AG04450 (cell line): Measurements from ENCODE around the gene ERC1. TPM values are rescaled to one million over a fixed set of nuclear protein-coding genes. Genes with fewer than 3 reads are reported as not detected.
A peak's percentile ranks its signal among the peaks of the same experiment; 100 is the strongest.

Experiments used
- CTCF ChIA-PET: fragments of 300-600, 350-600 bp; formaldehyde crosslinking; extraction: SDS; loops from one replicate; lab custom pipeline; 2022; ENCODE audit warnings: antibody characterized with exemption, inconsistent platforms; lab: Charles Lee
- POLR2A ChIA-PET: fragments of 350-600 bp; formaldehyde crosslinking; extraction: SDS; loops from one replicate; lab custom pipeline; 2021; ENCODE audit warnings: antibody characterized with exemption, inconsistent platforms; lab: Yijun Ruan, JAX
- DNase-seq: peaks from one replicate; pipeline ENCODE4 v3.0.0-alpha.2; 2011; ENCODE audit warnings: low read depth, low spot score
- H3K27ac ChIP-seq: one replicate; pipeline ENCODE4 v1.5.1; 2012; ENCODE audit warnings: low read depth, low read length, control low read depth
- H3K27me3 ChIP-seq: one replicate; pipeline ENCODE4 v1.6.0; 2012; ENCODE audit warnings: low read length; ENCODE audit not compliant: control insufficient read depth, insufficient read depth
- H3K4me3 ChIP-seq: 2 replicates; pipeline ENCODE4 v1.5.1; 2011; ENCODE audit warnings: mild to moderate bottlenecking, low read depth, low read length, control low read depth
- H3K9me3 ChIP-seq: 2 replicates; pipeline ENCODE4 v1.5.1; 2012; ENCODE audit warnings: low read length; ENCODE audit not compliant: control insufficient read depth, insufficient read depth
- polyA plus RNA-seq: library from polyadenylated mRNA; depleted of rRNA; stranded (reverse); fragments of >200 nt; gene quantifications from 2 replicates; pipeline ENCODE4 v1.2.3, GENCODE V29; 2011
- TF ChIP-seq, protein P1 (sequence below): IDR thresholded peaks from 2 replicates; pipeline ENCODE4 v1.5.1; 2011; ENCODE audit warnings: low read depth, low read length, control low read depth, inconsistent platforms

ERC1 gene
- polyA plus RNA-seq, 1 experiment: 28.6 TPM

DNA sequence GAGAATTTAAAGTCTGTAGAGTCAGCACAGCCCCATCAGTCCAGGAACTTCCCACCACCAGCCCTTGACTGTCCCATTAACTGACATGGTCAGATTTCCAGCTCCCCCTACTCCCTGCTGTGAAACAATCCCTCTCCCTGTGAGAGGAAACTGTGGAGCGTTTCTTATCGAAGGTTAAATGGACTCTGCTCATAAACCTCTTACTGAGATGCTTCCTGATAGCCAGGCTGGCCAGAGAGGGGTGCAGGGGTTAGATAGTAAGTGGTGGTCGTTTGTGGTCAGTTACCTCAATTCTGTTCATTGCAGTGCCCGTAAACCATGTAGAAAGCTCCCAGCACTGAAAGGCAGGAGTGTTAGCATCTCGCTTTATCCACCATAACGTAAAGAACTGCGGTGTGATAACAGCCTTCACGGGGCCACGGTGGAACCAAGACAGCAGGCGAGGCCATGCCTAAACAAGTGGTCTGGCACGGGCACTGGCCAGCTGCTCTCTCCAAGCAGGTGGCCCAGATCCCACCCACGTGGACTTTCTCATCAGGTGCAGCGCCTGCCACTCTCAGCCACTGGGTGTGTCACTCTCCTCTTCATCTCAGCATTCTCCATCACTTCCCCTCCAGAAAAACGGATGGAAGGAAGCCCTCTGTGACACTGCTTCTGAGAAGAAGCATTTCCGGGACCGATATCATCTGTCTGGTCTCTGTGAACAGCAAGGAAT is 501.1 kb downstream of the ERC1 start:
- CTCF ChIA-PET: no interaction called here

DNA sequence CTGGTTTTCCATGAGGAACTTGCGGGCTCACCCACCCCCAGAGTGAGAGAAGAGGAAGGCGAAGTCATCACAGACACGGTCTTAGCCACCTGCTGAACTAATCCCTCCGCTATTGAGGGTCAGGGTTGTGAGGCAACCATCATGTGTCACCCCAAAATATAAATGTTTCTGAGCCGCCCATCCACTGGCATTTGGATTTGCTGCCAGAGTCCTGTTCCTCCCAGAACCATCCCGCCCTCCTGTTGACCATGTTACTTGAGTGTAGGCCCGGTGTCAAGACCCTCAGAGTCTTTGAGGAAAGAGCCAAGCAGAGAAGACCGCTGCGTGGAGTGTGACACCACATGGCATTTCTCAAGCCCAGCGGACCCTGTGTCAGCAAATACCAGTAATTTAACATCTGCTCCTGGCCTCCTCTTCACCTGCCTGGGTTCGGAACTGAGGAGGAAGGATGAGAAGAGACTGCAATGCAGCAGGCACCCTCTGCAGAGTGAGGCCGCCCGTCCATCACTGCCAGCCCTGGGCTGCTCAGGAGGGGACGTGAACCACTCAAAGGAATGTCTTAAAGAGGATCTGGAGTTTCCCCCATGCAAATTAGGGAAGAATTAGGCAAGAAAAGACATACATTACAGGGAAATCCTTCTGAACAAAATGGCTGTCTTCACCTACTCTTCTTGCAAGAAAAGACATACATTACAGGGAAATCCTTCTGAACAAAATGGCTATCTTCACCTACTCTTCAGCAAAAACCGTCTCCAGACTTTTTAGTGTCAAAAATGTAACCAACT is 502.9 kb downstream of the ERC1 start:
- DNase-seq: no peak

More for the DNA sequence above, 501.1 kb downstream of the ERC1 start:
- TF ChIP-seq, protein P1, sequence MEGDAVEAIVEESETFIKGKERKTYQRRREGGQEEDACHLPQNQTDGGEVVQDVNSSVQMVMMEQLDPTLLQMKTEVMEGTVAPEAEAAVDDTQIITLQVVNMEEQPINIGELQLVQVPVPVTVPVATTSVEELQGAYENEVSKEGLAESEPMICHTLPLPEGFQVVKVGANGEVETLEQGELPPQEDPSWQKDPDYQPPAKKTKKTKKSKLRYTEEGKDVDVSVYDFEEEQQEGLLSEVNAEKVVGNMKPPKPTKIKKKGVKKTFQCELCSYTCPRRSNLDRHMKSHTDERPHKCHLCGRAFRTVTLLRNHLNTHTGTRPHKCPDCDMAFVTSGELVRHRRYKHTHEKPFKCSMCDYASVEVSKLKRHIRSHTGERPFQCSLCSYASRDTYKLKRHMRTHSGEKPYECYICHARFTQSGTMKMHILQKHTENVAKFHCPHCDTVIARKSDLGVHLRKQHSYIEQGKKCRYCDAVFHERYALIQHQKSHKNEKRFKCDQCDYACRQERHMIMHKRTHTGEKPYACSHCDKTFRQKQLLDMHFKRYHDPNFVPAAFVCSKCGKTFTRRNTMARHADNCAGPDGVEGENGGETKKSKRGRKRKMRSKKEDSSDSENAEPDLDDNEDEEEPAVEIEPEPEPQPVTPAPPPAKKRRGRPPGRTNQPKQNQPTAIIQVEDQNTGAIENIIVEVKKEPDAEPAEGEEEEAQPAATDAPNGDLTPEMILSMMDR: no peak
- Histone ChIP-seq H3K27ac (no peak overlapping the region), H3K9me3 (no peaks in the 10 kb centered on the region), H3K4me3 (no peak overlapping the region), H3K27me3 (no peaks in the 10 kb centered on the region)
- POLR2A ChIA-PET: no interaction called here
- DNase-seq: no peak

DNA sequence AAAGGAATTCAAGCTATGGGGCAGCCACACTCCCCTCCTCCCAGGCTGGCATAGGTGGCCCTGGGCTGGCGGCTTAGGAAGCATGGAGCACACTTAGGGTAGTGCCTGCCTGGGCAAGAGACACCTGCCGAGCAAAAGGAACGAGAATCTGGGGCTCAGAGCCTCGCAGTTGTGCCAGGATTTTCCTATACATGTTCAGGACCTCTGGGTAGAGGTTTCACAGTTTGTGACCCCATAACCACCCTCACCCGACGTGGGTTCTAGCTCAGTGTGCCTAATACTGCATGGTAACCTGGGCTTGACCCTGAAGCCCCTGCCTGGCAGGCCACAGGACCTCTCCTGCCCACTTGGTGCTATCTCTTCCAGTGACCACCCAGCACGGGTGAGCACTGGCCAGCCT is 503.8 kb downstream of the ERC1 start:
- ChIA-PET POLR2A (no interaction called here), CTCF (interaction anchor here (2.4 to 2.5 kb wide), 2 partner anchors 34 to 376 kb away, joined by 6 to 12 read pairs; no protein-coding TSS in a partner anchor)
- H3K9me3 ChIP-seq: peaks cover 4% of the 10 kb centered on the region
- no peak overlapping the region for H3K27ac ChIP-seq
- no peak for DNase-seq
- no peaks in the 10 kb centered on the region for H3K27me3 ChIP-seq
- TF ChIP-seq, protein P1: no peak
- no peak overlapping the region for H3K4me3 ChIP-seq

More for the DNA sequence above, 502.9 kb downstream of the ERC1 start:
- H3K27me3 ChIP-seq: no peaks in the 10 kb centered on the region
- CTCF ChIA-PET: no interaction called here
- TF ChIP-seq, protein P1: no peak
- H3K9me3 ChIP-seq: peaks cover 4% of the 10 kb centered on the region; the same call in 1 of the 2 replicates
- POLR2A ChIA-PET: no interaction called here
- H3K27ac ChIP-seq: no peak overlapping the region
- no peak overlapping the region for H3K4me3 ChIP-seq

GRCh38 chr12:1496162-1496900 is 505.3 kb downstream of the ERC1 start:
- Histone ChIP-seq H3K27ac (peak overlapping the region; percentile 52), H3K9me3 (peaks cover 15% of the 10 kb centered on the region), H3K4me3 (peak overlapping the region; percentile 31), H3K27me3 (no peaks in the 10 kb centered on the region)
- DNase-seq: no peak
- TF ChIP-seq, protein P1: no peak
- ChIA-PET CTCF (interaction anchor here (2.4 to 2.5 kb wide), 2 partner anchors 33 to 378 kb away, joined by 6 to 12 read pairs; no protein-coding TSS in a partner anchor), POLR2A (interaction anchor here (1.6 kb wide), 1 partner anchor 22 kb away, joined by 6 read pairs; no protein-coding TSS in a partner anchor)
